ENCODE data around the gene CFAP20DC.

The CFAP20DC gene

DNA sequence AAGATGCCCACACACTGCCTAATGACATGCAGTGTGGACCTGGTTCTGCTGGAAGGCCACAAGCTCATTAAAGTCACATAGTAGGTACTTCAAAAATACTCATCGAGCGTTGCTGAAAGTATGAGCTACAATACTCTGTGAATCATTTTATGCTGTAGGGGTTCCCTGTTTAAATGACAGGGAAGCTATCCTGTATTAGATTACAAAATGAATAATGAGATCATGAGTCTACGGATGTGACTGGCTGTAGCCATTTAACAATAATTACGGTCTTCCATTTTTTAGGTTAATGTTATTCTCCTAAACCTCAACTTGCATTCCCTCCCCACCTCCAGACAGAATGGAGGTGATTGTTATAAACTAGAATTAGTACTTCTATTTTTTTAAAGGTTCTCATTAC, 255.1 kb downstream of the CFAP20DC start:
- DNase-seq, result no peak

DNA sequence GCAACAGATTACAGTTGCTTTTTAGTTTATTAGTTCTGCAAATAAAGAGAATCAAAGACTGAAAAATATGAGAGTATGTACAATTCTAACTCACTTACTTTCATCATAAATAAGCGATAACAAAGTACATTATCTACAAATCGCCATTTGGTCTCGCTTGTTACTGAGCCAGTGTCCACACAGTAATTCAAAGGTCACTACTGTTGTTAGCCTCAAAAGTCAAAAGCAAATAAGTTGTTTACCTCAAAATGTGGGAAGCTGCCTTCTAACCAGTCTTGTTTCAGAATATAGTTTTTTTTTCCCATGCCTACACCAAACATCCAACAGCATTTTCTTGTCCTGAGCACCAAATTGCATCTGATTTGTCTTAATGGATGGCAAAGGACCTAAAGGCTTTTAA, 255.9 kb downstream of the CFAP20DC start:
- no peak for DNase-seq

DNA sequence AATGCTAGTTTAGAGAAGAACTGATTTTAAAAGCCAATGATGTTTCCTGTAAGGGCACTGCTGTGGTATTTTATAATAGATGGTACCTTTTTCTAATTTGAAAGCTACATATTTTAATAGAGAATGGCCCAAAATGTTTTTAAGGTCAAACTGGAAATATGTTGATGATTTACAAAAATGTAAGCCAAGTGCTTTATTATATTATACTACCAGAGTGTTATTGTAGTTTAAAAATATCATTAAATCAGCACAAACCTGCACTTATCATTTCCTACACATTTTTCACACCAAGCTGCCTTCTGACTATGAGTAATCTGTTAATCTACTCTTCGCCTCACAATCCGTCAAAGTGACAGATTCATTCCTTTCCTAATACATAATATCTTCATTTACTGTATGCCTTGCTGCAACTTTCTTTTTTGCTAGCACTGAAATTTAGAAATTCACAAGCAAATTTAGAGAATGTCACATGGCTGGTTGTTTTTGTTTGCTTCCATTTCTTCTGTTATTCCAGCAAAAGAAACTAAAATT, 256.8 kb downstream of the CFAP20DC start:
- no peak for DNase-seq

DNA sequence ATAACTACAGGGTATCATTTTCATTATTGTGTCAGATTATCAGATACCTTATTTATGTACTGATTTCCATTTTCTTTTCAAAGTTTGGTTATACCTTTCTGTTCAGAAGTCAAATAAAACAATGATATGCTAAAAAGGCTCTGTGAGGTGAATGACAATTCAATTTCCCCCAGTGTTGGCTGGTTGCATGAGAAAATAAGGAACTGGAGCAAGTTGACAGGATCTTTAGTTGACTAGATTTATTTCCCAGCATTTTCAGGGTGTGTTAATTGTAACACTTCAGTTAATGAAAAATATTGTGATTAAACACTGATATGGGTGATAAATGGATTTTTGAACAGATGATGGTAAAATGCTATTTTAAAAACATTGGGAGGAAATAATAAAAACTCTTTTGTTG, 260.4 kb downstream of the CFAP20DC start:
- no peak for DNase-seq

DNA sequence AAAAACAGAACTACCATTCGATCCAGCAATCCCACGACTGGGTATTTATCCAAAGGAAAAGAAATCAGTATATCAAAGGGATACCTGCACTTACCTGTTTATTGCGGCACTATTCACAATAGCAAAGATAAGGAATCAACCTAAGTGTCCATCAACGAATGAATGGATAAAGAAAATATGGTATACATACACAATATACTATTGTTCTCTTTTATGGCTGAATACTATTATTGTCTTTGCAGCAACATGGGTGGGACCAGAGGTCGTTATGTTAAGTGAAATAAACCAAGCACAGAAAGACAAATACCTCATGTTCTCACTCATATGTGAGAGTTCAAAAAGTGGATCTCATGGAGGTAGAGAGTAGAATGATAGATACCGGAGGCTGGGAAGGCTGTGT, 264.9 kb downstream of the CFAP20DC start:
- DNase-seq, result no peak

DNA sequence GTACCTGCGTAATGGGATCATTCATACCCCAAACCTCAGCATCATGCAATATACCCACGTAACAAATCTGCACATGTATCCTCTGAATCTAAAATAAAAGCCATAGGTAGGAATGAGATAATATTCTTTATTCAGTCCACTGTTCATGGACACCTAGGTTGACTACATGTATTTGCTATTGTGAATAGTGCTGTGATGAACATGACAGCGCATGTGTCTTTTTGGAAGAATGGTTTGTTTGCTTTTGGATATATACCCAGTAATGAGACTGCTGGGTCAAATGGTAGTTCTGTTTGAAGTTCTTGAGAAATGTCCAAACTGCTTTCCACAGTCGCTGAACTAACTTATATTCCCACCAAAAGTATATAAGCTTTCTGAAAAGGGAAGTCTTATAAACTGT, 265.4 kb downstream of the CFAP20DC start:
- DNase-seq, result no peak

DNA sequence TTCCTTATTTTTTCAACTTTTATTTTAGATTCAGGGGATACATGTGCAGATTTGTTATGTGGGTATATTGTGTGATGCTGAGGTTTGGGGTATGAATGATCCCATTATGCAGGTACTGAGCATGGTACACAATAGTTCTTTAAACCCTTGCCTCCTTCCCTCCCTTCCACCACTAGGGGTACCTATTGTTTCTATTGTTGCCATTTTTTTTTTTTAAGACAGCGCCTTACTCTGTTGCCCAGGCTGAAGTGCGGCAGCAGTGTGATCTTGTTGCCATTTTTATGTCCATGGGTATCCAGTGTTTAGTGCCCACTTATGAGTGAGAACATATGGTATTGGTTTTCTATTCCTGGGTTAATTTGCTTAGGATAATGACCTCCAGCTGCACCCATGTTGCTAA, 266.0 kb downstream of the CFAP20DC start:
- DNase-seq, result no peak

DNA sequence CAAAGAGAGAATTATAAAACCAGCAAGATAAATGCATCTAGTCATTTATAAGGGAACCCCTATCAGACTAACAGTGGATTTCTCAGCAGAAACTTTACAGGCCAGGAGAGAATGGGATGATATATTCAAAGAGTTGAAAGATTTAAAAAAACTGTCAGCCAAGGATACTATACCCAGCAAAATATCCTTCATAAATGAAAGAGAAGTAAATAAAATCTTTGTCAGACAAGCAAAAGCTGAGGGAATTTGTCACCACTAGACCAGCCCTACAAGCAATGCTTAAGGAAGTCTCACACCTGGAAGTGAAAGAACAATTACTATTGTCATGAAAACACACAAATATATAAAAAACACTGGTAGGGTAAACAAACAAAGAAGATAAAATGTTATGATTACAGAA, 269.9 kb downstream of the CFAP20DC start:
- no peak for DNase-seq

DNA sequence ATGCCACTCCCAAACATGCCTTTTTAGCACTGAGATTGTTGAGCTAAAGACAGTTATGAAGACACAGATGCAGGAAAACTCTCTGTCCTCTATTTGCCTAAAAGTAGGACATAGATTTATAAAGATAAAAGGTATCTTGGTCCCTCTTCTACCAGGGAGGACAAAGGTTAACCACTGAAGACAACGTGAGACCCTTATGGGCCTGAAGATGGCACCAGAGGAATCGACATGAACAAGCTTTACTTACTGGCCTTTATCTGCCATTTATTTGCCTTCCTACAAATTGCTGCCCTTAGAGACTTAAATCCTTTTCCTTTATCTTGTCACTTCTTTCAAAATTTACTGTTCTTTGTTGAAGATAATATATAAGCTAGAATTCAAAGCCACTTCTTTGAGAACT, 273.6 kb downstream of the CFAP20DC start:
- no peak for DNase-seq

DNA sequence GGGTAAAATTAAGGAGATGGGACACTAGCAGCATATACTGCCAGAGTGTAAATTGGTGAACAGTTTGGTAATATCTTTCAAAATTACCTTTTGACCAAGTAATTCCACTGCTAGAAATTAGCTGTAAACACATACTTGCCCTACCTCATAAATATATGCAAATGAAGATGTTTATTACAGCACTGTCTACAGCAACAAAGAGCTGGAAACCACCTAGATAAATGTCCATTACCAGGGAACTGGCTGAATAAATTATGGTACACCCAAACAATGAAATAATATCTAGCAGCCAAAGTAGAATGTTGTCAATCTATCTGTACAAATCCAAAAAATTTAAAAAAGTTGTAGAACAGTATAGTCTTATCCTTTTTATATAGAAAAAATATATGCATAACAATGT, 277.4 kb downstream of the CFAP20DC start:
- DNase-seq, result no peak

DNA sequence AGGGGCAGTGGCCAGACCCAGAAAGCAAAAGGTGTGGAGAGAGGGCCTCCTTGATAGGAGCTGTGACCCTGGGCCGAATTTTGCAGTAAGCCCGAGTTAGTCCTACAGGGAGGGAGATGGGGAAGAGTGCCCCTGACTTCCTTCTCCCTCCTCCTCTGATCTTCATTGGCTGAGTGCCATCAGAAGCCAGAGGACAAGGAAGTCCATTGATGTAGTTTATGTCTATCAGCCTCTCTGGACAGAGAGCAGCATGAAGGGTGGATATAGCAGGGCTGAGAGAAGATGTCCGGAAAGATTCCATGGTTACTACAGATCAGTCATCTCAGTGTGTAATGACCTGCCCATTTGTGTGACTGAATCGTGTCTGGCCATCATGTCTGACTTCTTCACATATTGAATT, 280.8 kb downstream of the CFAP20DC start:
- DNase-seq, result no peak

DNA sequence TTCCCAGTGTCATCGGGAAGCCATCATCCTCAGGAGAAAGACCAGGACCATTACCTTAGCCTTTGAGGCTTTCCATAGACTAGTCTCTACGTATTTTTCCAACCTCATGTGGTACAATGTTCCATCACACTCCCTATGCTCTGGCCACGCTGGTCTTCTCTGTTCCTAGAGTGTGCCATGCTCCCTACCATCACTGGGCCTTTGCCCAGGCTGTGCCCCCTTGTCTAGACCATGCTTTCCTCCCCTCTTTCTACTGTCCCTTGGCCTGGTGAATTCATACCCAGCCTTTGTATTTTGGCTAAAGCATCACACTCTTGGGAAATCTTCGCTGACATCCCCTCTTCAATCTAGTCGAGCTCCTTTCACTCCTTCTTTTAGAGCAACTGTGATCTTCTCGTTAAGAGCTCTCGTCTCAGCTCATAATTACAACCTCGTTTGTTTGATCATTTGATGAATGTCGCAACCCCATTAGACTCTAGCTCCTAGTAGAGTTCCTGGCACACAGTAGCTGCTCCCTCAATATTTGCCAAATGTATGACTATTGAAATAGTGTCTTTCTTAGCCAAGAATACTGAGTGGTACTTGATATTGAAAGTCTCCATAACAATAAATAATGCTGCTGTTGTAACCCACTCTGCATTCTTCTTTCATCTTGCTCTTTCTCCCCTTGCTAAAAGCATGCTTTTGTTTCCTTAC, 283.1 kb downstream of the CFAP20DC start:
- peak; percentile 42 for DNase-seq

DNA sequence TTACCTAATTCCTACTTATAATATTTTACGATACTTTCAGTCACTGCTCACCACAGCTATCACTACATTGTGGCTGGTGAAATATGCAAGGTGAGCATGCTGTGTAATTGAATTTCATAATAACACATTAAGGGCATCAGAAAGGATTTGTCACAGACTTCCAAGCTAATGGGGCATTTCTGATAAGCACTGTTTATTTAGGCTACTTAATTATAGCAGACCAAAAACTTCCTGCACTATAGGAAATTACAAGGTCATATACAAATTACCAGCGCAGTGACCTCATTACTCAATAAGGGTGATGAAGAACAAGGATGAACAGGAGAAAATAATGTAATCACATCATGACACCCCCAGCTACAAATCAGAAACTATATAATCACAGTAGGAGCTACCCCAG, 294.7 kb downstream of the CFAP20DC start:
- DNase-seq, result no peak

DNA sequence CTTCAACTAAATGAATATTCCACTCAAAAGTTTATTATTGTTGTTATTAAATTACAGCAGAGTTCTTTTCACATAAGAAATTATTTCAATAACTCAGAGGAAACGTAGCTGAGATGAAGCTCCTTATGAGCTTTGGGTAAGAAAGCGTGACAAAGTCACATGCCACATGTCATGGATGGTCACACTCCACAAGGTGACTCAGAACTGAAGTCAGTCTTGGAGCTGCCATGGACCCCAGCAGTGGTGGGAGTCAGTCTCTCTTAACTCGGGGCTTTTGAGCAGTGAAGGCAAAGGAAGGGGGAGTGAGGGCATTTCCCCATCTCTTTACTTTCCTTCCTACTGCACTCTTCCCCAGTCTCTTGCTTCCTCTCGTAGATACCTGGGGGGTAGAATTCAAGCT, 295.8 kb downstream of the CFAP20DC start:
- no peak for DNase-seq

DNA sequence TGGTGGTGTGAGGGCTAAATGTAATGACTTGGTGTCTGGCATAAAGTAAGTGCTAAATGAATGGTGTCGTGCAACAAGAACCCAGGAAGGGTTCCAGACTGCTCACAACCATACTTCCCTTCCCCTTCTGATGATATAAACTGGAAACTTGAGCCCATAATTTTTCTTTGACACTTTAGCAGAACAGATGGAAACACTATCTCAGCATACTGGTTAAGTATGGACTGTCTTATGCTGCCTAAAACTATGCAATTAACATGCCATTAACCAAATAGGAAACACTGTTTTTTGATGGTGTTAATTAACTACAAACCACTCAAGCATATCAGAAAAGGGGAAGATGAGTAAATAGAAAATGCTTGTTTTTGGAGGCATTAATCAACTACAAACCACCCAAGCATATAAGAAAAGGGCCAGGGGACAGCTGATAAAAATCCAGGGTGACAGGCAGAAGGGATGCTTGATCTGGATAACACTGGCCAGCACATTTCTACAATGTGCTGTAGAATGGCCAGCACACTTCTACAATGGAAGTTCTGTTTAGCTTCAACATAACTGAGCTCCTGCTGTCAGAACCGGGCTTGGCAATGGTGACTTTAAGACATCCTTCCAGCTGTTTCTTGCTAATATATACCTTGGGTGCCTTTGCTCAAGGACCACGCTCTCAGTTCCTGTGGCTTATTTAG, 297.8 kb downstream of the CFAP20DC start:
- DNase-seq, result no peak

DNA sequence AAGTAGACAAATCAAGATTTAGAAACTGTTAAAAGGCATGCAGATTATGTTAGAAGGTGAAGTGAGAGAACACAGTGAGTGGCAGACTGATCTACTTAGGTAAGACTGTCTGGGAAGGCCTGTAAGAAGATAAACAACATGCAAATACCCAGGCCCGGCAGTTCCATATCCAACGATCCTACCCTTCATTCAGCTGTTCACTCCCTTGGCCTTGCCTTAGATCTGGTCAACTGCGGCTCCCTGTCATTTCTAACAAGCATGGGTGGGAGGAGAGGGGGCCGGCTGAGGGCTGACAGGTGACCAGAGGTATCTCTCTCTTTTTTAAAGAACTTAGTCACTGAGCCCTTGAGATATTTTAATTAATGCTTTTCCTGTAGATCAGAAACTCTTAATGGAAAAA, 298.6 kb downstream of the CFAP20DC start:
- DNase-seq, result no peak

DNA sequence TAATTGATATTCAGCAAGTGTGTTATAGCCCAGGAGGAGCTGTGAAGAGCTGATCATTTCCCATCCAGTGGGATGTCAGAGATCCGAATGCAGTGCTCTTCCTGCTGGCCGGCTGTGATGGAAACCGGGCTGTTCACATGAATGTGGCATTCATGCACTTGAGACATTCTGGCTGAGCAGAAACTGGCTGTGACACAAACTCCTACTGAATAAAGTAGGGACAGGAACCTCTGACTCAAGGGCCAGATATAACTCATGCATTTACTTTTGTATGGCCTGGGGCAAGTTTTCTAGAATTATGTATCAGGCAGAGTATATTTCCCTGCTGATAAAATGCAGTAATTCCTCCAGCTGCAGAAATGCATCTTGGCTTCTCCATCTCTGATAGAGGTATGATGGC, 299.9 kb downstream of the CFAP20DC start:
- no peak for DNase-seq

DNA sequence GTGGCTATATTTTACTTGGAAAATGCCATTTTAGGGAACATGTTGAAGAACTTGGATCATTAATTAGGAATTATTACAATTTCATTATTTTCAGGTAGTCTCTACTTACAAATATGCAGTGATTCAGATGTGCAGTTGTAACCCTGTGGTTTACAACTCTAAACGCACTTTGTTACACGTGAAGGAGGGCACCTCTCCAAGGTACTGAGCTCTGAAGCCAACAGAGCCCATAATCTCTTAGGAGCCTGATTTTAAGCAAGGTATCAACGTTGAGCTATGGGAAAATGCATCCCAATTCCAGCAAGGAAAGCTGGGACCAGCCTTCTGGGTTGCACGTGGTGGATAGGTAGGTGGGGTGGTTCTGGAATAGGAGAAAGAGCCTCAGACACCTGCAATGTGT, 301.8 kb downstream of the CFAP20DC start:
- DNase-seq, result no peak

DNA sequence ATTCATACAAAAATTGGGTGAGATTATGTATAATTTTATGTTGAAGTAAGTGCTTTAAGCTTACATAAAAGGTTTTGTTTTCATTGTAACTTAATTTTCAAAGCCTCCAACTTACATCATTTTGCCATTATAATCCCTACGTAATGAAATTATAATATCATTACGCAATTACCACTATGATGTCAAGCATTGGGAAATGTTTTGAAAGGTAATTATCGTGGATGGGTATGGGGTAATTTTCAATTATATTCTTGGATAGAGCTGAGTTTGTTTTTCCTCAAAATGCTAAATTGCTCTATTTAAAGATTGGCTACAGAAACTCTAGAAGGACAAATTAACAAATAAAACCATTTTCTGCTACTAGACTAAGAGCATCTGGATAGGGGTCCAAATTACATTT, 303.1 kb downstream of the CFAP20DC start:
- no peak for DNase-seq

DNA sequence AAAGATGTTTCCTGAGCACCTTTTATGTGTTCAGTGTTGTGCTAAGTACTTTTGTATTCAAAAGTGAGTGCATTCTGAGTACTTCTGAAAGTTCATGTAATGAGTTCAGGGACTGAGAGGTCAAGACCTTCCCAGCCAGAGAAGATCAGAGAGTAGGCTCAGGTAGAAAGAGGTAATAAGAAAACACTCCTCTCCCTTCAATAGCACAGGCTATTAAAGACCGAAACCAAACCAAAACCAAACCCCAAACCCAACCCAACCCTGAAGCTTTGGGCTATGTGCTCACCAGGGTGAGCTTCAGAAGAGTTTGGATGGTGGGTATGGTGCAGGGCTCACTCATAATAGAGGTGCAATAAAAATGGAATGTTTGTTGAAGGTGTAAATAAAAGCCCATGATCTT, 306.5 kb downstream of the CFAP20DC start:
- DNase-seq, result no peak

DNA sequence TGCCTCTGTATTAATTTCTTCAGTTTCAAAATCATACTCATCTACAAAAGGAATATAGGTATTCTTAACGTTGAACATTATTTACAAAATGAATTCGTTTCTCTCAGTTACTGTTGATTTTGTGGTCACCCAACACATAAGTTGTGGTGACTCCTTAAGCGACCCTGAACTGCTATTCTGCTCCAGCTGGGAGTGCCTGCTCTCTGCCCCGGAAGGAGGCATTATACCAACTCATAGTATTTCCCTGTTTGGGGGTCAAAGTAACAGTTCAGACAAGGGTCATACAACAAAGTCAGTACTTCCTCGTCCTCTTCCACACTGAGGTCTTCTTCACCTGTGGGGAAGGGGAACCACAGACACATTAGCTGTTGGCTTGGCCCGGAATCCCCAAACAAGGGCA, 307.6 kb downstream of the CFAP20DC start:
- DNase-seq, result no peak

DNA sequence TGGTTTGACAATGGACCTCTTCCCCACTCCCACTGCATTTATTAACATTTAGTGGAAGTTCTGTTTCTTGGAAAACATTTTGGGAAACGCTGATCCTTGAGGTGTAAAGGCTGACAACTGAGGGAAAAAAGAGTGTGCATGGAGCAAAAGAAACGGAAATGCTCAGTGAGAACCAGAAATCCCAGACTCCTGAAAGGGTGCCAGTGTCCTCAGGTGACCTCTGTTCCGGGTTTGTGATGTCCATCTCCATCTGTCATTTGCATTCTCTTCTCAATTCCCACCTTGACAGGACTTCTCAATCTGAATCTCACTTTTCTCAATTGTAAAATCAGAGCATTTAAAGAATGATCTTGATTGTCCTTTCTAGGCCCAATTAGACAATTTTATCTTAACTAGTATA, 312.2 kb downstream of the CFAP20DC start:
- DNase-seq, result no peak

DNA sequence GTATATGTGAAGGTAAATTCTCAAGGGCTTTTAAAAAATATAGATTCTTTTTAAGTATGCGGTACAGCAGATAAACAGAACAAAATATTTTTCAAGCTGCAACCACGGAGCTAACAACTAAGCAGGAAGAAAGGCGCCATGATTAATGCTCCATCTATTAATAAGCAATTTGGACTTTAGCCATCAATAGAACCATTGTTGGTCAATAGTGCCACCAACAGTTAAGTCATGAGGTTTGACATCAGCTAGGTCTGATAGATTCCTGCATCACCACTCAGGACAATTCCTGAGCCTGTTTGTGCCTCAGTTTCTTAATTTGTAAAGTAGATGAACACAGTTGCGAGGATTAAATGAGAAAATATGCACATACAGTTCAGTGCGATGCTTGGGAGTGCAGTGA, 318.2 kb downstream of the CFAP20DC start:
- no peak for DNase-seq

DNA sequence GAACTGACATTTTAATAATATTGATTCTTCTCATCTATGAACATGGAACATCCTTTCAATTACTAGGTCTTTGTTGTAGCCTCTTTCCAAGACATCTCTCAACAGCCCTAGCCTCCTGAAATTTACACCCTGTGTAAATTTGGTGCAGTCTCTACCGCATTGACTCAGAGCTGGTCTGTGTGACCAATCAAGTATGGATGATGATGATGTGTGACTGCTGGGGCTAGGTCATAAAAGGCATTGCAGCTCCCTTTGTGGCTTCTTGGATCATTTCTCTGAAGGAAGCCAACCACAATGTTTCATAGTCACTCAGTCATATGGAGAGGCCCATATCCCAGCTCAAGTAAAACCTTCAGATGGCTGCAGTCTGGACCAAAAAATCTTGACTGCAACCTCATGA, 321.1 kb downstream of the CFAP20DC start:
- no peak for DNase-seq

DNA sequence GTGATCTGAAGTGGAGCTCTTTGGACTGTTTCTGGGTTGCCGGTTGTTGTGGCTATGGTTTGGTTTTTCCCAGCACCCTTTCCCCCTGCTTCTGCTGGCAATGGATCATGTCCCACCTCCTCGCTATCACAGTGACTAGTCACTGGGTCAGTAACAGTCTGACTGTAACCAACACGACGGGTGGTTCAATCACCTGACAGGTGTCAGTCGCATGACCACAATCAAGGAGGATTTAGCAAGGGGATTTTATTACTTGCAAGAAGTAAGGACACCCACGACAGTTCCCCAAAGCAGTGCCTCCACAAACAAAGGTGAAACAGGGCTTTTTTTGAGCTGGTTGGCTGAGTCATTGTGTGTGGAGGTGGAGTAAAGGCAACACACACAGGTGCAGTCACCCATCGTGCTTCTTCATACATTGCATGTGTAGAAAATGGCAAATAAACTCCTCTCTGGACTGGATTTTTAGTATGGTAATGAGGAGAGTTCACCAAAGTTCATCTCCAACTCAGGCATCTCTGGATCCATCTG, 324.4 kb downstream of the CFAP20DC start:
- no peak for DNase-seq
